Endothelial cell of umbilical vein (primary cell): ENCODE data around the gene MCU. TPM values are rescaled to one million over a fixed set of nuclear protein-coding genes. Genes with fewer than 3 reads are reported as not detected.

Experiments
- BruUV-seq: library from RNA; stranded (reverse); fragments of 400-500 nt; replicated peaks from 2 replicates; lab custom pipeline; 2021; lab: Mats Ljungman, UMichigan
- CTCF ChIA-PET: fragments of 300-600, 350-600 bp; sonication (Branson Sonifier 250); formaldehyde crosslinking; loops from one replicate; lab custom pipeline; 2021; ENCODE audit warnings: antibody characterized with exemption, inconsistent platforms; lab: Charles Lee
- POLR2A ChIA-PET: fragments of 300-600, 350-600 bp; sonication (Branson Sonifier 250); formaldehyde crosslinking; loops from one replicate; lab custom pipeline; 2021; ENCODE audit warnings: antibody characterized with exemption, inconsistent platforms; lab: Charles Lee
- DNase-seq: peaks from one replicate; pipeline ENCODE4 v3.0.0-alpha.2; 2011; ENCODE audit warnings: low read depth, low spot score
- FAIRE-seq: peaks from 2 replicates; lab custom pipeline; 2011; peaks lifted over from hg19 to GRCh38; lab: Jason Lieb, UNC
- H2AFZ ChIP-seq: 2 replicates; pipeline ENCODE4 v1.6.0; 2012; ENCODE audit warnings: low read depth, low read length, control low read depth, inconsistent platforms
- H3K27ac ChIP-seq: 2 replicates; pipeline ENCODE4 v1.5.1; 2011; ENCODE audit warnings: low read depth, mild to moderate bottlenecking, control low read depth, low read length, moderate library complexity; ENCODE audit not compliant: insufficient read depth
- H3K27me3 ChIP-seq, 2 experiments: 2 replicates each; pipeline versions ENCODE4 v1.6.0 to v1.6.1; 2011; ENCODE audit warnings: low read length in 2 of 2, mixed read lengths in 1 of 2; ENCODE audit not compliant: control insufficient read depth in 2 of 2, insufficient read depth in 2 of 2
- H3K36me3 ChIP-seq, 2 experiments: 2 replicates in 1 of 2; 3 replicates in 1 of 2; pipeline ENCODE4 v1.5.1; 2011; ENCODE audit warnings: low read length in 2 of 2, mild to moderate bottlenecking in 1 of 2, moderate library complexity in 1 of 2; ENCODE audit not compliant: control insufficient read depth in 2 of 2, insufficient read depth in 2 of 2; ENCODE audit errors: extremely low read depth in 1 of 2
- H3K4me1 ChIP-seq: 3 replicates; pipeline ENCODE4 v1.5.1; 2011; ENCODE audit warnings: mild to moderate bottlenecking, low read length; ENCODE audit not compliant: control insufficient read depth, insufficient read depth; ENCODE audit errors: extremely low read depth
- H3K4me2 ChIP-seq: 2 replicates; pipeline ENCODE4 v1.6.1; 2011; ENCODE audit warnings: low read length, control low read depth, mixed read lengths; ENCODE audit not compliant: insufficient read depth
- H3K4me3 ChIP-seq, 3 experiments: fragments of 200-600 bp in 1 of 3; sonication (generic), shearing (Covaris generic) in 1 of 3; replicated peaks in 1 of 3; 2 replicates each; pipeline ENCODE4 v1.5.1; 2011 to 2016; ENCODE audit warnings: control low read depth in 3 of 3, low read length in 3 of 3, mild to moderate bottlenecking in 2 of 3, inconsistent platforms in 1 of 3, low read depth in 1 of 3, moderate library complexity in 1 of 3; ENCODE audit not compliant: insufficient read depth in 1 of 3
- H3K79me2 ChIP-seq: 2 replicates; pipeline ENCODE4 v1.6.0; 2012; ENCODE audit warnings: low read length, inconsistent platforms; ENCODE audit not compliant: control insufficient read depth, insufficient read depth
- H3K9ac ChIP-seq: replicated peaks from 2 replicates; pipeline ENCODE3; 2011; ENCODE audit warnings: low read length, control low read depth; ENCODE audit not compliant: insufficient read depth; ENCODE audit errors: extremely low read depth
- H3K9me1 ChIP-seq: replicated peaks from 3 replicates; pipeline ENCODE4 v1.6.0; 2011; ENCODE audit warnings: mild to moderate bottlenecking, low read length; ENCODE audit not compliant: control insufficient read depth, insufficient read depth; ENCODE audit errors: extremely low read depth
- H3K9me3 ChIP-seq: replicated peaks from 2 replicates; pipeline ENCODE4 v1.5.1; 2012; ENCODE audit warnings: low read length, inconsistent platforms; ENCODE audit not compliant: control insufficient read depth, insufficient read depth
- H4K20me1 ChIP-seq: replicated peaks from 2 replicates; pipeline ENCODE3; 2011; ENCODE audit warnings: mild to moderate bottlenecking, low read length; ENCODE audit not compliant: control insufficient read depth, insufficient read depth; ENCODE audit errors: extremely low read depth
- CTCF ChIP-seq, 2 donors: IDR thresholded peaks; 1 replicate in 1 of 2; 2 replicates in 1 of 2; pipeline ENCODE4 v1.5.1; 2011; ENCODE audit warnings: low read length in 2 of 2, mild to moderate bottlenecking in 2 of 2, moderate library complexity in 2 of 2, control low read depth in 1 of 2, inconsistent platforms in 1 of 2, low read depth in 1 of 2; ENCODE audit not compliant: insufficient read depth in 1 of 2; ENCODE audit errors: extremely low read depth in 1 of 2
- EZH2 ChIP-seq: IDR thresholded peaks from 2 replicates; pipeline ENCODE4 v1.6.1; 2012; ENCODE audit warnings: borderline replicate concordance, low read depth, mild to moderate bottlenecking, moderate library complexity, low read length, inconsistent platforms; ENCODE audit not compliant: severe bottlenecking
- FOS ChIP-seq: IDR thresholded peaks from 2 replicates; pipeline ENCODE4 v1.6.1; 2011; ENCODE audit warnings: mild to moderate bottlenecking, low read length, moderate library complexity, borderline replicate concordance; ENCODE audit not compliant: insufficient read depth
- GATA2 ChIP-seq: IDR thresholded peaks from 2 replicates; pipeline ENCODE4 v1.7.0; 2011; ENCODE audit warnings: low read depth, mild to moderate bottlenecking, moderate library complexity, mixed read lengths, low read length; ENCODE audit not compliant: insufficient read length, insufficient read depth
- JUN ChIP-seq: IDR thresholded peaks from 2 replicates; pipeline ENCODE4 v1.6.1; 2011; ENCODE audit warnings: borderline replicate concordance, low read depth; ENCODE audit not compliant: insufficient read length, insufficient read depth
- MAX ChIP-seq: IDR thresholded peaks from 2 replicates; pipeline ENCODE4 v1.6.1; 2011; ENCODE audit not compliant: insufficient read depth, insufficient read length
- MYC ChIP-seq: IDR thresholded peaks from one replicate; pipeline ENCODE4 v1.6.1; 2011; ENCODE audit warnings: mild to moderate bottlenecking, low read depth, low read length
- POLR2A ChIP-seq: IDR thresholded peaks from 2 replicates; pipeline ENCODE4 v1.6.1; 2012; ENCODE audit warnings: low read depth, mild to moderate bottlenecking, control low read depth, low read length
- POLR2AphosphoS5 ChIP-seq: IDR thresholded peaks from 2 replicates; pipeline ENCODE4 v1.6.1; 2012; ENCODE audit warnings: low read depth, mild to moderate bottlenecking, control low read depth, low read length, moderate library complexity; ENCODE audit not compliant: insufficient read depth
- dilution Hi-C: fragments of 300-500 bp; cut with MboI; formaldehyde crosslinking; loops from one replicate; pipeline ENCODE4 v1.15.0; 2019; ENCODE audit warnings: low sequenced_read_pairs; ENCODE audit not compliant: extremely low pct_ligation_motif_present
- intact Hi-C: fragments of 100-400 bp; cut with micrococcal nuclease; formaldehyde crosslinking; loops from one replicate; pipeline ENCODE4 v1.10.0; 2022
- polyA plus RNA-seq, 4 experiments: library from polyadenylated mRNA; depleted of rRNA in 3 of 4; stranded (reverse) in 3 of 4; unstranded in 1 of 4; fragments of >200 nt; gene quantifications; 2 replicates each; pipeline versions ENCODE4 v1.2.1 to v1.2.3, GENCODE V29; 2011 to 2012; ENCODE audit warnings: missing spikeins in 1 of 4
- total RNA-seq: library from RNA; stranded (reverse); gene quantifications from 2 replicates; pipeline ENCODE4 v1.2.3, GENCODE V29; 2021

MCU gene
- total and polyA plus RNA-seq, 2 donors (not counting 3 experiments of a cell fraction or from before 2014, with no cell fraction given), result 25.2 to 37.2 TPM

- no peaks in the 10 kb centered on the region for H3K9me1 ChIP-seq
- no peak overlapping the region for H3K27ac ChIP-seq
- H3K9ac ChIP-seq, result no peak overlapping the region
- intact Hi-C loops (no loop called here), dilution Hi-C loops (no loop called here)
- H4K20me1 ChIP-seq, result no peaks in the 10 kb centered on the region
- H3K9me3 ChIP-seq, result no peaks in the 10 kb centered on the region
- H3K36me3 ChIP-seq, result no peaks in the 10 kb centered on the region
- POLR2A ChIA-PET, result no interaction called here
- no peaks in the 10 kb centered on the region for H3K79me2 ChIP-seq
- H2AFZ ChIP-seq, result no peak overlapping the region
- FAIRE-seq (no peak), DNase-seq (no peak)
- no peaks in the 10 kb centered on the region for H3K27me3 ChIP-seq
- CTCF ChIA-PET, result no interaction called here
- H3K4me2 ChIP-seq, result no peak overlapping the region
- BruUV-seq, result no TSS peak
- TF ChIP-seq POLR2AphosphoS5 (no peak), POLR2A (no peak), FOS (no peak), JUN (no peak), MAX (no peak), GATA2 (no peak), MYC (no peak), CTCF (IDR thresholded peaks at IDR 0.05; ENCODE audit: extremely low read depth in 1 of 2, insufficient read depth in 1 of 2, low read depth in 1 of 2, low read length in 2 of 2) (no peak), EZH2 (no peak)
- no peaks in the 10 kb centered on the region for H3K4me1 ChIP-seq
- H3K4me3 ChIP-seq, result no peak overlapping the region
Measured at GRCh38 chr10:72912736-72913135, 220.8 kb downstream of the MCU start.
